ENCODE measurements around the gene COL4A1.

DNA sequence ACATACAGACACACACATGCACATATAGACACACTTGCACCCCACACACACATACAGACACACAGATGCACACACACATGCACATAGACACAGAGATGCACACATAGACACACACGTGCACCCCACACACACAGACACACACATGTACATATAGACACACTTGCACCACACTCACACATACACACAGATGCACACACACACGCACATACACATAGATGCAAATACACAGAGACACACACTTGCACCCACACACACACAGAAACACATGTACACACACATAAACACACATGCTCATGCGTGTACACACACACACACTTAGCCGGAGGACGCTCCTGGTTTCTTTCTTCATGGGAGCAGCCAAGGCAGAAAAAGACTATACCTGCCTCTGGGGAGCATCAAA, 10.1 kb upstream of the COL4A1 start:
- TF ChIP-seq, protein P1, sequence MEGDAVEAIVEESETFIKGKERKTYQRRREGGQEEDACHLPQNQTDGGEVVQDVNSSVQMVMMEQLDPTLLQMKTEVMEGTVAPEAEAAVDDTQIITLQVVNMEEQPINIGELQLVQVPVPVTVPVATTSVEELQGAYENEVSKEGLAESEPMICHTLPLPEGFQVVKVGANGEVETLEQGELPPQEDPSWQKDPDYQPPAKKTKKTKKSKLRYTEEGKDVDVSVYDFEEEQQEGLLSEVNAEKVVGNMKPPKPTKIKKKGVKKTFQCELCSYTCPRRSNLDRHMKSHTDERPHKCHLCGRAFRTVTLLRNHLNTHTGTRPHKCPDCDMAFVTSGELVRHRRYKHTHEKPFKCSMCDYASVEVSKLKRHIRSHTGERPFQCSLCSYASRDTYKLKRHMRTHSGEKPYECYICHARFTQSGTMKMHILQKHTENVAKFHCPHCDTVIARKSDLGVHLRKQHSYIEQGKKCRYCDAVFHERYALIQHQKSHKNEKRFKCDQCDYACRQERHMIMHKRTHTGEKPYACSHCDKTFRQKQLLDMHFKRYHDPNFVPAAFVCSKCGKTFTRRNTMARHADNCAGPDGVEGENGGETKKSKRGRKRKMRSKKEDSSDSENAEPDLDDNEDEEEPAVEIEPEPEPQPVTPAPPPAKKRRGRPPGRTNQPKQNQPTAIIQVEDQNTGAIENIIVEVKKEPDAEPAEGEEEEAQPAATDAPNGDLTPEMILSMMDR (IDR thresholded peaks at IDR 0.05): no peak
- TF ChIP-seq POLR2AphosphoS5 (IDR thresholded peaks at IDR 0.05): no peak
- no peak for TF ChIP-seq POLR2A (IDR thresholded peaks at IDR 0.05)

Measured in gastroesophageal sphincter (tissue), 3 donors.